MM.1S (cell line): Measurements from ENCODE around the gene RFNG.

Source experiments
- DNase-seq: peaks from one replicate; pipeline ENCODE4 v3.0.0-alpha.2; 2015
- H2AFZ ChIP-seq: fragments of 300-600 bp; sonication (generic); 2 replicates; pipeline ENCODE4 v1.6.0; 2016; ENCODE audit warnings: antibody characterized with exemption, low read length
- H3F3A ChIP-seq: fragments of 300-600 bp; sonication (generic); 2 replicates; pipeline ENCODE4 v1.6.1; 2016; ENCODE audit warnings: mild to moderate bottlenecking, antibody characterized with exemption, low read length, moderate library complexity, mixed read lengths; ENCODE audit not compliant: insufficient read depth
- H3K27ac ChIP-seq: fragments of 300-600 bp; sonication (generic); 2 replicates; pipeline ENCODE4 v1.5.1; 2016; ENCODE audit warnings: mild to moderate bottlenecking, low read length
- H3K27me3 ChIP-seq: fragments of 300-600 bp; sonication (generic); replicated peaks from 2 replicates; pipeline ENCODE4 v1.6.0; 2016; ENCODE audit warnings: low read length; ENCODE audit not compliant: insufficient read depth
- H3K36me3 ChIP-seq: fragments of 300-600 bp; sonication (generic); replicated peaks from 2 replicates; pipeline ENCODE4 v1.6.1; 2016; ENCODE audit warnings: mild to moderate bottlenecking, low read length, mixed read lengths; ENCODE audit not compliant: insufficient read depth
- H3K4me1 ChIP-seq: fragments of 300-600 bp; sonication (generic); 2 replicates; pipeline ENCODE4 v1.6.1; 2016; ENCODE audit warnings: low read length, mixed read lengths
- H3K4me2 ChIP-seq: fragments of 300-600 bp; sonication (generic); 2 replicates; pipeline ENCODE4 v1.6.0; 2016; ENCODE audit warnings: low read depth, low read length
- H3K4me3 ChIP-seq: fragments of 300-600 bp; sonication (generic); 2 replicates; pipeline ENCODE4 v1.5.1; 2016; ENCODE audit warnings: low read length, mixed read lengths
- H3K79me2 ChIP-seq: fragments of 300-600 bp; sonication (generic); 2 replicates; pipeline ENCODE4 v1.6.1; 2016; ENCODE audit warnings: mixed run types, low read length, mixed read lengths
- H3K9ac ChIP-seq: fragments of 300-600 bp; sonication (generic); 2 replicates; pipeline ENCODE4 v1.6.1; 2016; ENCODE audit warnings: low read length, mixed read lengths
- H3K9me2 ChIP-seq: fragments of 300-600 bp; sonication (generic); replicated peaks from 2 replicates; pipeline ENCODE4 v1.6.1; 2016; ENCODE audit warnings: mild to moderate bottlenecking, low read length, mixed read lengths; ENCODE audit not compliant: insufficient read depth
- H3K9me3 ChIP-seq: fragments of 300-600 bp; sonication (generic); replicated peaks from 2 replicates; pipeline ENCODE4 v1.6.1; 2016; ENCODE audit warnings: mild to moderate bottlenecking, low read length, mixed read lengths; ENCODE audit not compliant: insufficient read depth
- H4K20me1 ChIP-seq: fragments of 300-600 bp; sonication (generic); 2 replicates; pipeline ENCODE4 v1.6.1; 2016; ENCODE audit warnings: mild to moderate bottlenecking, low read length, moderate library complexity, mixed read lengths; ENCODE audit not compliant: insufficient read depth
- EZH2 ChIP-seq: fragments of 300-600 bp; sonication (generic); optimal IDR thresholded peaks from 2 replicates; pipeline ENCODE3; 2017; ENCODE audit warnings: low read depth, mild to moderate bottlenecking, antibody characterized with exemption, low read length, mixed read lengths
- EZH2phosphoT487 ChIP-seq: fragments of 300-600 bp; sonication (generic); IDR thresholded peaks from 2 replicates; pipeline ENCODE4 v1.6.1; 2018; ENCODE audit warnings: antibody characterized with exemption, low read length
- TF ChIP-seq, protein P1 (sequence below): fragments of 300-600 bp; sonication (generic); IDR thresholded peaks from 2 replicates; pipeline ENCODE4 v1.5.1; 2016; ENCODE audit warnings: antibody characterized with exemption, low read length, mixed read lengths

Gene RFNG

DNA sequence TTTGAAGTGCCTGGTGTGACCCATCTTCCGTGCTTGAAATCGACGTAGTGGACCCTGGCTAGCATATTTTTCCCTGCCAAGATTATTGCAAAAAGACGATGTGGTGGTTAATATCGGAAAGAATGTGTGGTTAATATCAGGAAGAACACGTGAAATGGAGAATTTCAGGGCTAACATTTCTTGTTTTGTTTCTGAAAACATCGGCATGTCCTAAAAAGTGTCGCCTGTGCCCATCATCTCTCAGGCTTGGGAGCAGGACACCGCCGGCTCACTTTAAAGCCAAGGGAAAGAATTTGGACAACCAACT, 13.8 kb downstream of the RFNG start:
- TF ChIP-seq EZH2phosphoT487 = no peak
- no peak for TF ChIP-seq EZH2
- TF ChIP-seq, protein P1, sequence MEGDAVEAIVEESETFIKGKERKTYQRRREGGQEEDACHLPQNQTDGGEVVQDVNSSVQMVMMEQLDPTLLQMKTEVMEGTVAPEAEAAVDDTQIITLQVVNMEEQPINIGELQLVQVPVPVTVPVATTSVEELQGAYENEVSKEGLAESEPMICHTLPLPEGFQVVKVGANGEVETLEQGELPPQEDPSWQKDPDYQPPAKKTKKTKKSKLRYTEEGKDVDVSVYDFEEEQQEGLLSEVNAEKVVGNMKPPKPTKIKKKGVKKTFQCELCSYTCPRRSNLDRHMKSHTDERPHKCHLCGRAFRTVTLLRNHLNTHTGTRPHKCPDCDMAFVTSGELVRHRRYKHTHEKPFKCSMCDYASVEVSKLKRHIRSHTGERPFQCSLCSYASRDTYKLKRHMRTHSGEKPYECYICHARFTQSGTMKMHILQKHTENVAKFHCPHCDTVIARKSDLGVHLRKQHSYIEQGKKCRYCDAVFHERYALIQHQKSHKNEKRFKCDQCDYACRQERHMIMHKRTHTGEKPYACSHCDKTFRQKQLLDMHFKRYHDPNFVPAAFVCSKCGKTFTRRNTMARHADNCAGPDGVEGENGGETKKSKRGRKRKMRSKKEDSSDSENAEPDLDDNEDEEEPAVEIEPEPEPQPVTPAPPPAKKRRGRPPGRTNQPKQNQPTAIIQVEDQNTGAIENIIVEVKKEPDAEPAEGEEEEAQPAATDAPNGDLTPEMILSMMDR = no peak
- no peak overlapping the region; the same call in 1 of the 2 replicates for H3K27ac ChIP-seq

DNA sequence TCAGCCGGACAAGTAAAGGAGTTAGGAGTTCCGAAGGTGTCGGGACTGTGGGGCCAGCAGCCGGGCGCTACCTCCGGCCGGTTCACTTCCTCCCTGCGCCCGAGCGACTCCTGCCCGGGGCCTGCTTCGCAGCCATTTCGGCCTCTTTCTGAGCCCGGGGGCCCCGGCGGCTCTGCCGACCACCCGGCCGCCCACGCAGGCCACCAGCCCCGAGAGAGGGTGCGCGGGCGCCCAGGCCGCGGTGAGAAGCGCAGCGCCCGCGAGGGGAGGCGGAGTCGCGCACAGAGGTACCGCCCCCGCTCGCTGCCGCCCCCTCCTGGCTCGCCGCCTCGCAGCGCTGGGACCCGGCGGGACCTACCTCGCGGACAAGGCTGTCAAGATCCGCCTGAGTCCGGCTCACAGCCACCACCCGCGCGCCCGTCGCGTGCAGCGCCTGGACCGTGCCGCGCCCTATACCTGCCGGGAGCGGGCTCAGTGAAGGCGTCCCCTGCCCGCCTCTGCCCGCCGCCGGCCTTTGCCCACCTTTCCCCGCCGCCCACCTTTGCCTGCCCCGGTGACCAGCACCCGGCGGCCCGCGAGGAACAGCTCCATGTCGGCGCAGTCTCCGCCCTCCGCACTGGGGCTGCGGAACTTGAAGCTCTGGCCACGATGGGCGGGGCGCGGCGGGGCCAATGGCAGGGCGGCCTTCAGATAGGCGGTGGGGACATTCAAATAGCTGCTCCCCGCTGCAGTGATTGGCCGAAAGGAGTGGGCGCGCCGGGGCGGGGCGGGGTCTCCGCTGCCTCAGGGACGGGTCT, 14.3 kb downstream of the RFNG start, which contains the start of gene DCXR:
TSS of gene DCXR (minus strand) at position 606 of the 797 bp plus-strand sequence. CDS start at position 591, 15 bp downstream.
- 0 out of 2 replicates have a peak, but pooled peaks cover 6% of the 10 kb centered on the region for H3K27me3 ChIP-seq
- H3K4me2 ChIP-seq = peak within 1 kb of the TSS; percentile 99
- peaks cover 12% of the 10 kb centered on the region for H3K79me2 ChIP-seq
- H3K27ac ChIP-seq = peak within 1 kb of the TSS; percentile 89
- peak within 1 kb of the TSS; percentile 93 for H3K4me3 ChIP-seq
- H3K4me1 ChIP-seq = peaks cover 10% of the 10 kb centered on the region; the same call in 1 of the 2 replicates
- no peaks in the 10 kb centered on the region for H3K9me3 ChIP-seq
- no peaks in the 10 kb centered on the region for H3F3A ChIP-seq
- H3K9me2 ChIP-seq = no peaks in the 10 kb centered on the region
- H2AFZ ChIP-seq = peak within 1 kb of the TSS; percentile 63
- DNase-seq = peak; percentile 97
- H3K36me3 ChIP-seq = no peaks in the 10 kb centered on the region
- H4K20me1 ChIP-seq = no peaks in the 10 kb centered on the region
- peak within 1 kb of the TSS; percentile 84 for H3K9ac ChIP-seq
- TF ChIP-seq, protein P1 = peak; percentile 72
- TF ChIP-seq EZH2phosphoT487 (no peak), EZH2 (no peak)

More for the DNA sequence above, 13.8 kb downstream of the RFNG start:
- Histone ChIP-seq H3K79me2 (peaks cover 12% of the 10 kb centered on the region), H3K27me3 (0 out of 2 replicates have a peak, but pooled peaks cover 6% of the 10 kb centered on the region), H3K4me1 (peaks cover 8% of the 10 kb centered on the region; the same call in 1 of the 2 replicates), H3K9me2 (no peaks in the 10 kb centered on the region), H4K20me1 (no peaks in the 10 kb centered on the region), H3F3A (no peaks in the 10 kb centered on the region), H2AFZ (peak overlapping the region; percentile 44), H3K9me3 (no peaks in the 10 kb centered on the region), H3K4me2 (peak overlapping the region; percentile 65), H3K9ac (no peak overlapping the region), H3K4me3 (peak overlapping the region; percentile 93), H3K36me3 (no peaks in the 10 kb centered on the region)
- no peak for DNase-seq

DNA sequence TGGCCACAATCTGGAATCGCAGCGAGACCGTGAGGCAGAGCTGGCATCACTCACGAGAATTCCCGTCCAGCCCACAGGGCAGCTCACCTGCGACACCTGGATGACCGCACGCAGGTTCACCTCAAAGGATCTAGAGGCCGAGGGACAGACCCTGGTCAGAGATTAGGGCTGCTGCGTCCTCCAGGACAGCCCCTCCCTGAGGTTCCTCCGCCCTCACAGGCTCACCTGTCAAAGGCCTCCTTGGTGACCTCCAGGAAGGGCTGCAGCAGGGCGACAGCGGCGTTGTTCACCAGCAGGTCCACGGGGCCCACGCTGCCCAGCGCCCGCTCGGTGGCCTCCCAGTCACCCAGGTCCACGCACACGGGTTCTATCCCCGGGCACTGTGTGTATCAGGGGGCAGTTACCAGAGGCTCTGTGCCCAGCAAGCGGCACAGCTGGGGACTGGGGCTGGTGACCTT, 14.9 kb downstream of the RFNG start:
- TF ChIP-seq EZH2 (no peak), EZH2phosphoT487 (no peak)
- TF ChIP-seq, protein P1 = no peak
- H3K4me1 ChIP-seq = peaks cover 12% of the 10 kb centered on the region; the same call in 1 of the 2 replicates
- H3F3A ChIP-seq = no peaks in the 10 kb centered on the region
- DNase-seq = no peak
- H3K27me3 ChIP-seq = 0 out of 2 replicates have a peak, but pooled peaks cover 6% of the 10 kb centered on the region
- H3K27ac ChIP-seq = peak overlapping the region; percentile 89; the same call in 1 of the 2 replicates
- peak overlapping the region; percentile 99 for H3K4me2 ChIP-seq
- H3K9ac ChIP-seq = peak overlapping the region; percentile 84
- H2AFZ ChIP-seq = 0 out of 2 replicates have a peak overlapping the region, but pooled peaks have one; percentile 45
- no peaks in the 10 kb centered on the region for H4K20me1 ChIP-seq
- H3K9me2 ChIP-seq = no peaks in the 10 kb centered on the region
- peaks cover 12% of the 10 kb centered on the region for H3K79me2 ChIP-seq
- no peaks in the 10 kb centered on the region for H3K9me3 ChIP-seq
- H3K4me3 ChIP-seq = peak overlapping the region; percentile 93
- H3K36me3 ChIP-seq = no peaks in the 10 kb centered on the region
